ENCODE data around the gene CREB3.

GRCh38 chr9:35748242-35748857, 15.9 kb downstream of the CREB3 start:
- TF ChIP-seq CTCF (IDR thresholded peaks at IDR 0.05; ENCODE audit: low read depth, low read length, poor library complexity, severe bottlenecking) (no peak), EZH2phosphoT487 (IDR thresholded peaks at IDR 0.05; ENCODE audit: borderline replicate concordance, low read length) (no peak)
